Activated naive CD4-positive, alpha-beta T cell treated with anti-CD3 and anti-CD28 coated beads for 36 hours (primary cell): ENCODE data around the gene TMEM108. TPM values are rescaled to one million over a fixed set of nuclear protein-coding genes. Genes with fewer than 3 reads are reported as not detected.

ENCODE experiments used
- CTCF ChIA-PET: fragments of 350-600 bp; sonication (Branson Sonifier 250); formaldehyde crosslinking; loops from one replicate; lab custom pipeline; 2021; ENCODE audit warnings: antibody characterized with exemption; lab: Charles Lee
- DNase-seq: peaks from one replicate; pipeline ENCODE4 v3.0.0-alpha.2; 2020
- H3K27ac Mint-ChIP-seq: one replicate; pipeline ENCODE4 v1.8.0; 2021; ENCODE audit warnings: mild to moderate bottlenecking, mixed read lengths
- H3K27me3 Mint-ChIP-seq: one replicate; pipeline ENCODE4 v1.8.0; 2021; ENCODE audit warnings: low read depth, mixed read lengths
- H3K36me3 Mint-ChIP-seq: one replicate; pipeline ENCODE4 v1.8.0; 2021; ENCODE audit warnings: low read depth, mixed read lengths
- H3K4me1 Mint-ChIP-seq: one replicate; pipeline ENCODE4 v1.8.0; 2021; ENCODE audit warnings: low read depth, mixed read lengths
- H3K4me3 Mint-ChIP-seq: one replicate; pipeline ENCODE4 v1.8.0; 2021; ENCODE audit warnings: mild to moderate bottlenecking, moderate library complexity, mixed read lengths
- H3K9me3 Mint-ChIP-seq: one replicate; pipeline ENCODE4 v1.8.0; 2021; ENCODE audit warnings: mixed read lengths
- intact Hi-C: fragments of 100-400 bp; cut with micrococcal nuclease; formaldehyde crosslinking; loops from one replicate; pipeline ENCODE4 v1.15.1; 2023
- total RNA-seq, 2 experiments: library from RNA; stranded (reverse); gene quantifications; one replicate each; pipeline ENCODE4 v1.2.3, GENCODE V29; 2021

Gene TMEM108
- total RNA-seq, 2 experiments from 2014 or later: not detected

DNA sequence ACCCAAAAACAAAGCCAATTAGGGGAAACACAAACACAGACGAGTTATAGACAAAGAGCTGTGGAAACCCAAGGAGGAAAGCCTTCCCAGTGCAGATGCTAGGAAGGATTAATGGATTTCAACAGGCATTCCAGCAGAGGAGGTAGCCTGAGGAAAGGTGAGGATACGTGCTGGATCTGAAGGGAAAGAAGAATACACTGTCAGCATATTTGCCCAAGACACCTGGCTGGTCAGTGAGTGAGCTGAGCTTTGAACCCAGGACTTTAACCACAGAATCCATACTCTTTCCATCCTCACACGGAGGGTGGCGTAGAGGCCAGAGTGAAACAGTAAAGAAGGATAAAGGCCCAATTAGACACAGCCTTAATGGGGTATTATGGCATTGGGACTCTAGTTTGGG is 352.5 kb downstream of the TMEM108 start:
- peaks cover 2% of the 10 kb centered on the region for H3K9me3 Mint-ChIP-seq
- H3K4me1 Mint-ChIP-seq: peaks cover 4% of the 10 kb centered on the region
- no peaks in the 10 kb centered on the region for H3K36me3 Mint-ChIP-seq
- H3K27me3 Mint-ChIP-seq: no peaks in the 10 kb centered on the region
- no peak overlapping the region for H3K27ac Mint-ChIP-seq
- no peak for DNase-seq
- intact Hi-C loops: no loop called here
- CTCF ChIA-PET: interaction anchor here (1.1 to 1.4 kb wide), 2 partner anchors 22 to 664 kb away, joined by 3 read pairs; no protein-coding TSS in a partner anchor
- no peak overlapping the region for H3K4me3 Mint-ChIP-seq

DNA sequence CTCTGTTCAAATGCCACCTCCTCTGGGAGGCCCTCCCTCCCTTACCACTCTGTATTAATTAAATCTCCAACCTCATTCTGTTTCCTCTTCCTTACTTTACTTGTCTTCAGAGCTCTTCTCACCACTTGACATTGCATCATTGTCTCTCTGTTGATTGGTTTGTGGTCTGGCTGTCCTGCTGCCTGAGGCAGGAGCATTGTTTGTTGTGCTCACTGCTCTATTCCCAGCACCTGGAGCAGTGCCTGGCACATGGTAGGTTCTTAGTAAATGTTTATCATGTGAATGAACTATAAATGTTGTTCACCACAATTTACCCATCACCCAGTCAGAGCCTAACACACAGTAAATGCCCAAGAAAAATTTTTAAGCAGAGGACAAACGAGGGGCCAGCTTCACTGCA is 355.0 kb downstream of the TMEM108 start:
- no peak overlapping the region for H3K27ac Mint-ChIP-seq
- H3K4me3 Mint-ChIP-seq: no peak overlapping the region
- DNase-seq: no peak
- no peaks in the 10 kb centered on the region for H3K27me3 Mint-ChIP-seq
- CTCF ChIA-PET: no interaction called here
- peaks cover 4% of the 10 kb centered on the region for H3K4me1 Mint-ChIP-seq
- intact Hi-C loops: no loop called here
- H3K9me3 Mint-ChIP-seq: peaks cover 2% of the 10 kb centered on the region
- no peaks in the 10 kb centered on the region for H3K36me3 Mint-ChIP-seq

GRCh38 chr3:133393691-133394474 is 355.7 kb downstream of the TMEM108 start:
- Mint-ChIP-seq H3K4me3 (no peak overlapping the region), H3K27ac (no peak overlapping the region), H3K27me3 (no peaks in the 10 kb centered on the region), H3K4me1 (peaks cover 4% of the 10 kb centered on the region), H3K36me3 (no peaks in the 10 kb centered on the region), H3K9me3 (peaks cover 2% of the 10 kb centered on the region)
- DNase-seq: no peak
- intact Hi-C loops: no loop called here
- CTCF ChIA-PET: interaction anchor here (1.0 kb wide), 1 partner anchor 63 kb away, joined by 3 read pairs; no protein-coding TSS in a partner anchor

- no peaks in the 10 kb centered on the region for H3K27me3 Mint-ChIP-seq
- intact Hi-C loops: no loop called here
- H3K36me3 Mint-ChIP-seq: no peaks in the 10 kb centered on the region
- H3K4me1 Mint-ChIP-seq: peaks cover 4% of the 10 kb centered on the region
- CTCF ChIA-PET: interaction anchor here (1.0 kb wide), 1 partner anchor 62 kb away, joined by 3 read pairs; no protein-coding TSS in a partner anchor
- peaks cover 2% of the 10 kb centered on the region for H3K9me3 Mint-ChIP-seq
- no peak overlapping the region for H3K27ac Mint-ChIP-seq
- no peak for DNase-seq
- no peak overlapping the region for H3K4me3 Mint-ChIP-seq
Observed at GRCh38 chr3:133394561-133395311, 356.5 kb downstream of the TMEM108 start.

- Mint-ChIP-seq H3K9me3 (peaks cover 2% of the 10 kb centered on the region), H3K27me3 (no peaks in the 10 kb centered on the region), H3K4me3 (no peak overlapping the region), H3K36me3 (no peaks in the 10 kb centered on the region), H3K27ac (no peak overlapping the region), H3K4me1 (peaks cover 4% of the 10 kb centered on the region)
- CTCF ChIA-PET: interaction anchor here (0.6 to 0.9 kb wide), 2 partner anchors 8 to 71 kb away, joined by 3 read pairs; no protein-coding TSS in a partner anchor
- intact Hi-C loops: no loop called here
- no peak for DNase-seq
Observed at GRCh38 chr3:133396906-133397305, 358.7 kb downstream of the TMEM108 start.

DNA sequence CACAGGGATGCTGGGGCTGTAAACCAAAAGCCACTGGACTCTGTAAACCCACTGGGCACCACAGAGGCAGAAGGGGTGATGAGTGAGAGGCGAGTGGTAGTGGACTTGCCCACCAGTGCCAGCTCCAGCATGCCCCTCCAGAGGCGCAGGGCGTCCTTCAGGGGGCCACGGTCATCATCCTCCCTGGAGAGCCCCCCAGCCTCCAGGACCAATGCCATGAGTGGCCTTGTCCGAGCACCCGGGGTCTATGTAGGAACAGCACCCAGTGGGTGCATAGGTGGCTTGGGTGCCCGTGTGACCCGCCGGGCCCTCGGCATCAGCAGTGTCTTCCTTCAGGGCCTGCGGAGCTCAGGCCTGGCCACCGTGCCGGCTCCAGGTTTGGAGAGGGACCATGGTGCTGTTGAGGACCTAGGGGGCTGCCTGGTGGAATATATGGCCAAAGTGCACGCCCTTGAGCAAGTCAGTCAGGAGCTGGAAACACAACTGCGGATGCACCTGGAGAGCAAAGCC is 361.9 kb downstream of the TMEM108 start, which contains the start of gene BFSP2:
Gene BFSP2 (plus strand): TSS at position 51 of the 510 bp plus-strand sequence. CDS start 28 bp downstream, at position 79.
- intact Hi-C loops: no loop called here
- Mint-ChIP-seq H3K27ac (no peak within 1 kb of the TSS), H3K27me3 (no peaks in the 10 kb centered on the region), H3K36me3 (no peaks in the 10 kb centered on the region), H3K9me3 (no peaks in the 10 kb centered on the region), H3K4me1 (peaks cover 3% of the 10 kb centered on the region), H3K4me3 (no peak within 1 kb of the TSS)
- DNase-seq: no peak
- CTCF ChIA-PET: interaction anchor here (0.6 to 1.4 kb wide), 2 partner anchors 9 to 42 kb away, joined by 4 read pairs; no protein-coding TSS in a partner anchor

GRCh38 chr3:133401374-133402135 is 363.4 kb downstream of the TMEM108 start:
- no peak for DNase-seq
- no peak overlapping the region for H3K4me3 Mint-ChIP-seq
- no peak overlapping the region for H3K27ac Mint-ChIP-seq
- H3K27me3 Mint-ChIP-seq: no peaks in the 10 kb centered on the region
- intact Hi-C loops: no loop called here
- H3K36me3 Mint-ChIP-seq: no peaks in the 10 kb centered on the region
- CTCF ChIA-PET: interaction anchor here (0.8 kb wide), 1 partner anchor 354 kb away, joined by 3 read pairs; no protein-coding TSS in a partner anchor
- H3K4me1 Mint-ChIP-seq: no peaks in the 10 kb centered on the region
- H3K9me3 Mint-ChIP-seq: no peaks in the 10 kb centered on the region

DNA sequence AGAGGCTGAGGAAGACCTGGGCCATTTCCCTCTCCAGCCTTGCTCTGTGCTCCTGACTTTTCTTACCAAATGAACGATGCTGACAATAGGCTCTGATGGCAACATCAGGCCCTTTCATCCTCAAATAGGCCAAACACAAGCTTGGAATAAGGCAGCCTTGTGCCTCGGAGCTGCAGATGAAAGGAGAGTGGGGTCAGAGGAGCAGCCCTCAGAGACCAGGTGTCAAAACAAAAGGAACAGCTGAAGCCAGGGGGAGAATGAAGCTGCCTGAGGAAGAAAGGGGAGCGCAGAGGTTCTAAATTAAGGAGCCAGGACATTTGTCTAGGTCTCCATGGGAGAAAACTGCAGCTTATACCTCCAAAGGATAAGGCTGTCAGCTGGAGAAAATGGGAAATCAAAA is 366.7 kb downstream of the TMEM108 start:
- intact Hi-C loops: no loop called here
- no peaks in the 10 kb centered on the region for H3K36me3 Mint-ChIP-seq
- no peaks in the 10 kb centered on the region for H3K27me3 Mint-ChIP-seq
- DNase-seq: no peak
- no peaks in the 10 kb centered on the region for H3K9me3 Mint-ChIP-seq
- no peak overlapping the region for H3K4me3 Mint-ChIP-seq
- CTCF ChIA-PET: interaction anchor here (1.1 kb wide), 1 partner anchor 8 kb away, joined by 3 read pairs; no protein-coding TSS in a partner anchor
- H3K27ac Mint-ChIP-seq: no peak overlapping the region
- H3K4me1 Mint-ChIP-seq: no peaks in the 10 kb centered on the region

DNA sequence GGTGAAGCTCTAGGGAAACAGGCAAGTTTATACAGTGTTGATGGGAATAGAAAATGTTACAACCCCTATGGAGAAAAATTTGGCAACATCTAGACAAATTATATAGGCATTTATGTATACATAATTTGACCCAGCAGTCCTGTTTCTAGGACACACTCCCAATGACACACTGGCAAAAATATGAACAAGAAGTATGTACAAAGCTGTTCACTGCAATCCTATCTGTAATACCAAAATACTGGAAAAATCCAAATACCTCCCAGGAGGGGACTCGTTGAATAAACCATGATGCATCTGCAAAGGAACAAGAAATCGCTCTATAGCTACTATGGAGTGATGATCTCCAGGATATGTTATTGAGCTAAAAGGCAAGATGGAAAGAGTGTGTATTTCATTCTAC is 370.2 kb downstream of the TMEM108 start:
- intact Hi-C loops: no loop called here
- Mint-ChIP-seq H3K9me3 (no peaks in the 10 kb centered on the region), H3K36me3 (no peaks in the 10 kb centered on the region), H3K4me3 (no peak overlapping the region), H3K27ac (no peak overlapping the region), H3K27me3 (no peaks in the 10 kb centered on the region), H3K4me1 (no peaks in the 10 kb centered on the region)
- CTCF ChIA-PET: interaction anchor here (0.6 to 1.3 kb wide), 3 partner anchors 9 to 685 kb away, joined by 3 to 4 read pairs (median 3); partner anchors contain the start of gene BFSP2
- no peak for DNase-seq

- Mint-ChIP-seq H3K27ac (no peak overlapping the region), H3K36me3 (no peaks in the 10 kb centered on the region), H3K4me1 (no peaks in the 10 kb centered on the region), H3K4me3 (no peak overlapping the region), H3K9me3 (no peaks in the 10 kb centered on the region), H3K27me3 (no peaks in the 10 kb centered on the region)
- intact Hi-C loops: no loop called here
- CTCF ChIA-PET: interaction anchor here (0.6 to 1.3 kb wide), 2 partner anchors 9 to 685 kb away, joined by 3 to 4 read pairs; partner anchors contain the start of gene BFSP2
- no peak for DNase-seq
Observed at GRCh38 chr3:133408961-133409360, 370.8 kb downstream of the TMEM108 start.

DNA sequence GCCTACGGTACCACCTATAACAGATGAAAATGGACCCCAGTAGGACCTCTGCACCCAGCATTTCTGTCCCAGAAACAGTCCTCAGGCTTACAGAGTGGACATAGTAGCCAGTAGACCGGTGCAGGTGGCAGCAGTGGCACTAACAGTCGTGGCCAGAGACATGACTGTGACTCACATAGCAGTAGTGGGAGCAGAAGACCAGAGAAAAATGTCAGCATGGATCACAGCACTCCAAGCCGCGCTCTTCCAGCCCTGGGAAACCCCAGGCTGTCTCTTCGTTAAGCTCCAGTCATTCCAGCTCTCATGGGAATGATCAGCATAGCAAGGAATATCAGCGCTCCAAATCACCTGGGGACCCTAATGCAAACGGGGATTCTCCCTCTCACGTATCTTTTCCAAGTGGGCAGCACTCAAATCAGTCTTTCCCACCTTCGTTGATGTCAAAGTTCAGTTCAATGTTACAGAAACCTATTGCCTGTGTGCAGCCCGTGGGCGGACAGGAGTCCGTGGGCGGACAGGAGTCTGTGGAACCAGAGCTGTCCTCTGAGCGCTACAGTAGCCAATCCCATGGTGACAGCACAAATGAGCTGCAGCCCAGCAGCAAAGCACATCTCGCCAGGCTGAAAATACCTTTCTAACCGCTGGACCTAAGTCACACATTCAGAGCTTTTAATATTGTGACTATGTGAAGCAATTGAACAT is 372.2 kb downstream of the TMEM108 start:
- Mint-ChIP-seq H3K4me3 (no peak overlapping the region), H3K36me3 (no peaks in the 10 kb centered on the region), H3K27me3 (no peaks in the 10 kb centered on the region), H3K4me1 (no peaks in the 10 kb centered on the region), H3K27ac (no peak overlapping the region), H3K9me3 (no peaks in the 10 kb centered on the region)
- intact Hi-C loops: no loop called here
- no peak for DNase-seq
- CTCF ChIA-PET: no interaction called here
